Glomerular endothelial cell (primary cell): ENCODE data around the gene RFFL. TPM values are rescaled to one million over a fixed set of nuclear protein-coding genes. Genes with fewer than 3 reads are reported as not detected.

ENCODE experiments used
- DNase-seq: peaks from one replicate; pipeline ENCODE4 v3.0.0-alpha.2; 2011; ENCODE audit warnings: low read depth, low spot score; ENCODE audit errors: extremely low read depth
- total RNA-seq: library from RNA; depleted of rRNA; stranded (reverse); fragments of >200 nt; gene quantifications from 2 replicates; pipeline ENCODE4 v1.2.3, GENCODE V29; 2015

Gene RFFL
- total RNA-seq, 1 donor from 2014 or later, result 11.5 TPM

DNA sequence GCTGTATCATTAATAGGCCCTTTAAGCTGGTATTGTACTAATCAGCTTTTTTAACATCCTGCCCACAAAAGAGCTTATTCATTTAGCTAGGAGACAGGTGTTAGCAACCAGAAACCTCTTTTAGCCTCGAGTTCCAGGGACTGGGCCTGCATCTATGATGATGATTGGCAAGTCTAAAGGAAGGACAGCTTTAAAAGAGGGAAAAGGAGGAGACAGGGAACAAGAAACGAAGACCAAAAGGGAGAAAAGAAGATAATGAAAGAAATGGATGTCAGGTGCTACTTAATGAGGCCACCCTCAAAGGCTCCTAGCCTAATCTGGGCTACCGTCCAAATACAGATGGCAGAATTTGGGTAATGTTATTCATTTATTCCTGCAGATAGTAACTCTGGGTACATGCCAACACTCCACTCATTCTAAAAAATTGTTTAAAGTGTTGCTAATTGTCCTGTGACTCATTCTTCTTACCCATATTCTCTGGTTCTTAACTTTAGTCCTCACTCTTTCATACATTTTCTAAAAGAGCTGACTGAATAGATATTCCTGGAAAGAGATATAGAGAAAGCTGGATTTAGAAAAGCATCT lies 18.7 kb upstream of the RFFL start:
- DNase-seq, result no peak

GRCh38 chr17:35081638-35082037 lies 18.1 kb upstream of the RFFL start:
- no peak for DNase-seq

DNA sequence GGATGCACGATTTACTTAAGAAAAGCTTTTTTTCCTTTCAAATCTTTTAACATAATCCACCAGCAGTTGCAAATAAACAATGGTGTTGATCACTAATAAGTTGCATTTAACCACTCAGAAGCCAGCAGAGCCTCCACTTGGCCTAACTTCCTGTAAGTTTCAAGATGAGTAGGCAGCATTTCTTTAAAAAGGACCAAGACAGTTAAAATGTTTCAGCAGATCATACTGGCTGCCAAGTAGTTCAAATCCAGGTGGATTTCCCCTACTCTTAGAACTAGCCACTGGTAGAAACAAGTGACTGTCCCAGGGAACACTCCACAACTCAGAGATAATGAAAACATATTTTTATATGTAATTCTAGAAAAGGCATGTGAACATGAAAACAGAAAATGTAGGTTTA lies 17.0 kb upstream of the RFFL start:
- DNase-seq, result no peak

- no peak for DNase-seq
Measured at GRCh38 chr17:35079547-35080423, 16.3 kb upstream of the RFFL start.

DNA sequence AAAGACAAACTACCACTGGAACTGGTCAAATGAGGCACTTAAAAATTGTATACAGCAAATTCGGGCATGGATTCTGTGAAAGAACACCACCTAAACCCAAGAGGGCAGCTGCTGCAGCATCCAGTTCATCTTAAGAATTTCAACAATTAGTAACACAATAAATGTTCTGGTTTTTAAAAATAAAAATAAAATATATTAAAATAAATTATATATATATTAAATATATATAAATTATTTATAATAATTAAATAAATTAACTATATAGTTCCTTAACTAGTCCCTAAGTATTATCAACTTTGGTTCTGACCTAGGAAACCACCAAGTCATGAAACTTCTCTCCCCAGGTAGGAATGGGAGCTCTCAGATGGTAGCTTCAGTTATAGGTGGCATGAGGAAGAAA lies 13.4 kb upstream of the RFFL start:
- no peak for DNase-seq

DNA sequence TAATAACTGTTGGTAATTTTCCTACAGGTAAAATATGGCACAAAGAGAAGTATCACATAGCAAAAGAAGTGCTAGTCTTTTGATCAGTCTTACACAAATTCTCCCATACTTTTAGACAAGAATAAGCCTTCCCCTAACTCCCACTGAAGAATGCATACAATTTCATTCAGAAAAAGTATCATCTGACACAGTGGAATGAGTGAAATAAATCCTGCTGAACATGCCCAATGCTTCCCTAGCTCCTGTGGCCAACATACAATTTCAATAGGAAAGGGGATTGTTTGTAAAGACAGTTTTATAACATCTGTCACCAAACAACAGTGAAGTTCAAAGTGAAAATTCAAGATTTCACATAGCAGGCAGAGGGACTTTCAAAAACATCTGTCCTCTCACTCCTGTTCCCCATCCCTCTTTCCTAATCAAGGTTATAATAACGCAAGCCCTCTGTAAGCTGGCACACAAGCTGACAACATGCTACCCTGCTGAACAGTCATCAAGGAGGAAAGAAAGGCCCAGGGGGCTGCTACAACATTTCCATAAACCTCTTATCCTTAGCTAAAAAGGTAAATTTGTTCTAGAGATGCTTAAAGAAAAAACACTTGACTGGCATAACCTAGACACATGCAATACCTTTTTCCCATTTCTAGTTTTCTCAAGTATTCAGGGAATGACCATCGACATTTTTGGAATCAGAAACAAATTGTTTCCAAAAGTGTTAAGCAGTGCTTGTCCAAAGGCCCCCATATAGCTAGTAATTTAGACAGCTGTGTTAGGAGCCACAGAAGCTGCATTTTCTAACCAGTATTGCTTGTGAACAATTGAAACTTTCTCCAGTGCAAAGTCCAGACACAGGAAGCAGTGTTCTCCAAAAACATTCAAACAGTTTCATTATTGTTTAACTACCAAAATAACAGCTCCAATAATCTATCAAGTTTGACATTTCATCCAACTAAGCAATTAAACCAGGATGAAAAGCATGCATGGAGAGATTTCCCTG lies 11.5 kb upstream of the RFFL start:
- DNase-seq, result no peak

DNA sequence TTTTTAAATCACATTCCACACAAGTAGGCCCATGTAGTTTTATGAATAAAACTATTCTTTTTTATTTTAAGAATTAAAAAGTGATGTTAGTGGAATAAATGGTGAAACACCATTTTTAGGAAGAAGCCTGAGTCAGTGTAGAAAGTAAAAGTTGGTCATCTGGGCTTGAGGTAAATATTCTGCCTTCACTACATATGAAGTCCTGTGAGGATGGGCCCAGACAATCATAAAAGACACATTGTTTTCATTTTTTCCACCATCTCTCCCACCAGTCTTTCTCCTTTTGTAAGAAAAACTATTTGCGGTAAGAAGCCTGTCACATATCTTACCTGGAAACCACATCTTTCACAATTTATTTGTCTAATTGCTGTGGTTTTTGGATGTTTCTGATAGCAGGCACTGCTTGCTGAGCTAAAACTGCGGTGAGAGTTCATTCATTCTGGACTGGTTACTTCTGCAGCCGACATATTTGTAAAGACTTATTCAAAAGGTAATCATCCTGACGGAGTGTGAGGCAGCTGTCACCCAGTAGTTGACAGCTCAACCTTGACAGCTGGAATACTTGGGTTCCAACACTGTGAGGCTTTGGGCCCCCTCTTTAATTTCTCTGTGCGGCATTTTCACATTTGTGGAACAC lies 10.6 kb upstream of the RFFL start:
- DNase-seq, result no peak

GRCh38 chr17:35073183-35073790 lies 9.8 kb upstream of the RFFL start:
- DNase-seq, result no peak

GRCh38 chr17:35069311-35069710 lies 5.8 kb upstream of the RFFL start:
- DNase-seq, result no peak

GRCh38 chr17:35068249-35068648 lies 4.7 kb upstream of the RFFL start:
- DNase-seq, result no peak

- DNase-seq, result no peak
Measured at GRCh38 chr17:35065880-35066279, 2.4 kb upstream of the RFFL start.

DNA sequence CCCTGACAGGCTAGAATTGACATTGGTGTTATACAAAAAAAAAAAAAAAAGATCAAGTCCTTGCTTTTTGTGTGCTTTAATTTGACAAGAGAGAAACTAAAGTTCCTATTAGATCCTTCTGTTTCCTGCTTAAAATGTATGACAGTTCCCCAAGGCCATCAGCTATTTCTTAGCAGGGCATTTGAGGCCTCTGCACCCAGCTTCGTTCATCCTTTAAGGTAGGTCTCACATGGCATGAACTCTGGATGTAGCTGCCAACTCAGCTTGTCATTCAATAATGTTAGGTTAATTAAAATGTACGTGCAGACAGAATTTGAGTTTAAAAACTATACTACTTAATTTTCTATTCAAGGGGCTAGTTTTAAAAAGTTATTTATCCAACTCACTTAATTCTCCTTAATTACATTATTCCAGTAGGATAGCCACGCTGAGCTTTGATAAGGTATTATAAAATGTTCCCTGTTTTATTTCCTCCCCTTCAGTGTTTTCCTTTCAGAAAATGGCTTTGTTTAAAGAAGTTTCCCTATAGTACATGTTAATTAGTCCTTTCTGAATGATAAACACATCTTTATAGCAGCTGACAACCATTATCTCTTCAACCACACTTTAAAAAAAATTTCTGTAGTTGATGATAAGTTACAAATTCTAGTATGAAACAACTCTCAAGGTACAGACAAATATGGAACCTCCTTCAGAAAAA lies 1.2 kb upstream of the RFFL start:
- no peak for DNase-seq

DNA sequence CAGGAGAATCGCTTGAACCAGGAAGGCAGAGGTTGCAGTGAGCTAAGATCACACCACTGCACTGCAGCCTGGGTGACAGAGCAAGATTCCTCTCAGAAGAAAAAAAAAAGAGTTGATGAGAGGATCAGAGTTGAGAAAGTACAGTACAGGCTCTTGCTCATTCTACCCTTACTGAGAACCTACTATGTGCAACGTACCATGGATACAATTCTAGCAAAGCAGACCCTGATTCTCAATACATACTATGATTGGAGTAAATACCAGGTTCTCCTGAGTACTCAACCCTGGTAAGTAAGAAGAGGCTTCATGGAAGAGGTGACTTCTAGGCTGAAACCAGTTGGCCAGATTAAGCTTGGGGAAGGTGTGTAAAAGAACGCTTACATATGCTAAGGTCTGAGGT lies 1.2 kb downstream of the RFFL start:
- DNase-seq, result no peak

DNA sequence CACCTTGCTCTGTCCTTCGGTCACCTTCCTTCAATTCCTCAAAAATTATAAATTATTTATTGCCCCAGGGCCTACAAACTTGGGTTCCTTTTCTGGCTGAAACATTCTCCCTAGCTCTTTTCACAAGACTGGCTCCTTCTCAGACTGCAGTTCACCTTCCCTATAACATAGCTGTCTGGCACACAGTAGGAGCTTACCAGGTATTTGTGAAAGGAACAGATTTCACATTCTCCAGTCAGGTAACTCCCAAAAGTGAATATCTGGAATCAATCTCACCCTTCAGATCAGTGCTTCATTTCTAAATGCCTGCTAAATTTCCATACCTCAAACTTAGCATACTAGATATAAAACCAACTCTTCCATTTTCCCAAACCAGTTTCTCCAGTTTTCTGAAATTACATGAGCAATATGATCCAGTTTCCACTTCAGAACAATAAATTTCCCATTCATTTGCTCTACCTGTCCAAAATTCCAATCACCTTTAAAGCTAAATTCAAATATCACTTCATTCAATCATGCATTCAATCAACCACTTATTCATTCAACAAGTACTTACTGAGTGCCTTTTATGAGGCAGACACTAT lies 6.1 kb downstream of the RFFL start:
- DNase-seq, result no peak

- DNase-seq, result no peak
Measured at GRCh38 chr17:35056013-35056412, 7.5 kb downstream of the RFFL start.

DNA sequence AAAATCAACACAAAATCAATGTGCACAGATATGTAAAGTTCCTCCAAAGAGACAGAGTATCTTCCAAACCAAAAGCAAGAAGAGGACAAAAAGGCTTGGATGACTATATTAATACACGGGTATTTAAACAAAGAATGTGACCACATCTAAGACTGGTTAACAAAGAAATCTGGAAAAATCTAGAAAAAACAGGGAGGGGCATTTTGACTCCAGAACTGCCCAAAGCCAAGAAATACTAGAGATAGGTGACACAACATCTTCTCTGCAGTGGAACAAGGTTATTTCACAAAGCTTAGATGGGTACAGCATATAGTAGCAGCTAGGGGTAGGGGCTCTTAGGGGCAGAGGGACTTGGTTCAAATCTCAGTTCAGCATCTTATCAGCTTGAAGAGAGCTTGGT lies 10.3 kb downstream of the RFFL start:
- no peak for DNase-seq

GRCh38 chr17:35052780-35053179 lies 10.7 kb downstream of the RFFL start:
- no peak for DNase-seq

- no peak for DNase-seq
Measured at GRCh38 chr17:35052241-35052610, 11.3 kb downstream of the RFFL start.

GRCh38 chr17:35051579-35052240 lies 11.8 kb downstream of the RFFL start:
- DNase-seq, result no peak
